GM23248 (cell line): ENCODE results near the gene SLC46A1. TPM values are rescaled to one million over a fixed set of nuclear protein-coding genes. Genes with fewer than 3 reads are reported as not detected.
A peak's percentile ranks its signal among the peaks of the same experiment; 100 is the strongest.

Experiments used
- DNase-seq: peaks from one replicate; pipeline ENCODE4 v3.0.0-alpha.2; 2015
- H2AFZ ChIP-seq: fragments of 200-600 bp; sonication (generic); 2 replicates; pipeline ENCODE4 v1.6.1; 2016; ENCODE audit warnings: antibody characterized with exemption
- H3F3A ChIP-seq: fragments of 200-600 bp; sonication (generic); 2 replicates; pipeline ENCODE4 v1.6.1; 2016; ENCODE audit warnings: mild to moderate bottlenecking, antibody characterized with exemption, mixed run types; ENCODE audit not compliant: insufficient read depth
- H3K27ac ChIP-seq: fragments of 200-600 bp; sonication (generic); 2 replicates; pipeline ENCODE4 v1.5.1; 2016; ENCODE audit warnings: mild to moderate bottlenecking
- H3K27me3 ChIP-seq: fragments of 200-600 bp; sonication (generic); replicated peaks from 2 replicates; pipeline ENCODE4 v1.6.1; 2016; ENCODE audit warnings: mild to moderate bottlenecking; ENCODE audit not compliant: insufficient read depth
- H3K36me3 ChIP-seq: fragments of 200-600 bp; sonication (generic); 2 replicates; pipeline ENCODE4 v1.6.1; 2016; ENCODE audit warnings: low read depth, mild to moderate bottlenecking
- H3K4me1 ChIP-seq: fragments of 200-600 bp; sonication (generic); 2 replicates; pipeline ENCODE4 v1.6.1; 2016; ENCODE audit warnings: mild to moderate bottlenecking; ENCODE audit not compliant: insufficient read depth
- H3K4me2 ChIP-seq: fragments of 200-600 bp; sonication (generic); one replicate; pipeline ENCODE4 v1.6.1; 2016; ENCODE audit warnings: mild to moderate bottlenecking; ENCODE audit not compliant: unreplicated experiment
- H3K4me3 ChIP-seq: fragments of 200-600 bp; sonication (generic); 2 replicates; pipeline ENCODE4 v1.5.1; 2016; ENCODE audit warnings: mild to moderate bottlenecking
- H3K79me2 ChIP-seq: fragments of 200-600 bp; sonication (generic); 2 replicates; pipeline ENCODE4 v1.6.1; 2016; ENCODE audit warnings: mild to moderate bottlenecking; ENCODE audit not compliant: insufficient read depth
- H3K9ac ChIP-seq: fragments of 200-600 bp; sonication (generic); 2 replicates; pipeline ENCODE4 v1.6.1; 2016; ENCODE audit warnings: mild to moderate bottlenecking
- H3K9me2 ChIP-seq: fragments of 200-600 bp; sonication (generic); 2 replicates; pipeline ENCODE4 v1.6.1; 2016; ENCODE audit warnings: mixed run types, mild to moderate bottlenecking, moderate library complexity; ENCODE audit not compliant: insufficient read depth
- H3K9me3 ChIP-seq: fragments of 200-600 bp; sonication (generic); one replicate; pipeline ENCODE4 v1.6.1; 2017; ENCODE audit warnings: low read depth
- H4K20me1 ChIP-seq: fragments of 200-600 bp; sonication (generic); 2 replicates; pipeline ENCODE4 v1.6.0; 2016; ENCODE audit not compliant: insufficient read depth
- EZH2 ChIP-seq: fragments of 200-600 bp; sonication (generic); IDR thresholded peaks from 2 replicates; pipeline ENCODE4 v1.6.1; 2018; ENCODE audit warnings: antibody characterized with exemption, mild to moderate bottlenecking; ENCODE audit not compliant: insufficient read depth, poor library complexity, severe bottlenecking
- EZH2phosphoT487 ChIP-seq: fragments of 200-600 bp; sonication (generic); IDR thresholded peaks from 2 replicates; pipeline ENCODE4 v1.6.1; 2018; ENCODE audit warnings: antibody characterized with exemption, moderate library complexity, mild to moderate bottlenecking, low read depth; ENCODE audit not compliant: insufficient read depth
- WGBS, 2 experiments: methylation state at CpG; one replicate each; pipeline ENCODE4 v1.1.6; 2015 to 2017; ENCODE audit warnings: low lambda C conversion rate in 2 of 2, low coverage in 1 of 2; ENCODE audit errors: missing lambda C conversion rate in 2 of 2; 5-methylcytosine and 5-hydroxymethylcytosine counted together
- in situ Hi-C: fragments of 300-500 bp; cut with MboI; formaldehyde crosslinking; loops from 2 replicates; pipeline ENCODE4 v1.15.0; 2020
- polyA plus RNA-seq: library from polyadenylated mRNA; unstranded; fragments of >200 nt; fragmentation: Nextera tagmentation; extraction: Ambion mirVana; gene quantifications from 2 replicates; pipeline ENCODE4 v1.2.1, GENCODE V29; 2016
- total RNA-seq: library from RNA; depleted of rRNA; stranded (reverse); fragments of >200 nt; shearing (Covaris generic); gene quantifications from 2 replicates; pipeline ENCODE4 v1.2.3, GENCODE V29; 2014

SLC46A1 gene
- total and polyA plus RNA-seq, 2 experiments from 2014 or later, result 4.9 to 11.1 TPM

GRCh38 chr17:28371245-28372202 lies 34.5 kb downstream of the SLC46A1 start, which contains the start of gene SARM1:
Gene SARM1 (plus strand): TSS chr17:28371694. CDS start chr17:28372033, 339 bp downstream.
- 1% methylated on average over 55 to 76 of the region's 80 CpGs for WGBS, 2 experiments
- peak within 1 kb of the TSS; percentile 61 for H3K4me2 ChIP-seq
- H4K20me1 ChIP-seq, result no peaks in the 10 kb centered on the region
- peak within 1 kb of the TSS; percentile 71 for H2AFZ ChIP-seq
- peak within 1 kb of the TSS; percentile 21 for H3K27ac ChIP-seq
- peak; percentile 88 for DNase-seq
- H3F3A ChIP-seq, result peaks cover 16% of the 10 kb centered on the region
- H3K9ac ChIP-seq, result peak within 1 kb of the TSS; percentile 58
- no peaks in the 10 kb centered on the region for H3K27me3 ChIP-seq
- H3K4me1 ChIP-seq, result peaks cover 6% of the 10 kb centered on the region
- no peaks in the 10 kb centered on the region for H3K9me3 ChIP-seq
- H3K4me3 ChIP-seq, result peak within 1 kb of the TSS; percentile 65
- H3K79me2 ChIP-seq, result peaks cover 16% of the 10 kb centered on the region
- TF ChIP-seq EZH2 (no peak), EZH2phosphoT487 (no peak)
- no peaks in the 10 kb centered on the region for H3K36me3 ChIP-seq
- in situ Hi-C loops, result no loop called here
- no peaks in the 10 kb centered on the region for H3K9me2 ChIP-seq

DNA sequence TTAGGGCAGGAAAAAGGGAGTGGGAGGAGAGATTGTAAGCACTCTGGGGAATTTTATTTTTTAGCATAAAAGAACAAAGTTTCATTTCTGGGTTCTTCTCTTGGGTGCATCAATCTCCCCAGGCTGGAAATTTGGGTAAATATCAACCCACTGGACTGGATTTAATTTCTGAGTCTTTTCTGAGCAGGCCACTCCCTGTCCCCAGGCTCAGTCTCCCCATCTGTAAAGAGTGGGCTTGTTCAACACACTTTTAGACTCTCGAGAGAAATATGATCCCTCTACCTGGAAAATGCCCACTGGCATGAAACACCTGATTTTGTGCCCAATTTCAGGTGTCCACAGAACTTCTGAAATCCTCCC lies 35.3 kb downstream of the SLC46A1 start:
- Histone ChIP-seq H3K4me1 (peaks cover 6% of the 10 kb centered on the region), H2AFZ (peak overlapping the region; percentile 71), H3K27ac (peak overlapping the region; percentile 21), H4K20me1 (no peaks in the 10 kb centered on the region), H3K36me3 (no peaks in the 10 kb centered on the region), H3K9ac (peak overlapping the region; percentile 33; the same call in 1 of the 2 replicates), H3K27me3 (no peaks in the 10 kb centered on the region), H3K4me3 (peak overlapping the region; percentile 65), H3K79me2 (peaks cover 16% of the 10 kb centered on the region), H3K9me3 (no peaks in the 10 kb centered on the region), H3F3A (peaks cover 16% of the 10 kb centered on the region), H3K4me2 (no peak overlapping the region), H3K9me2 (no peaks in the 10 kb centered on the region)
- in situ Hi-C loops, result no loop called here
- 46 to 52% methylated on average over 1 of the region's 1 CpG for WGBS, 2 experiments
- no peak for DNase-seq
- TF ChIP-seq EZH2 (no peak), EZH2phosphoT487 (no peak)

DNA sequence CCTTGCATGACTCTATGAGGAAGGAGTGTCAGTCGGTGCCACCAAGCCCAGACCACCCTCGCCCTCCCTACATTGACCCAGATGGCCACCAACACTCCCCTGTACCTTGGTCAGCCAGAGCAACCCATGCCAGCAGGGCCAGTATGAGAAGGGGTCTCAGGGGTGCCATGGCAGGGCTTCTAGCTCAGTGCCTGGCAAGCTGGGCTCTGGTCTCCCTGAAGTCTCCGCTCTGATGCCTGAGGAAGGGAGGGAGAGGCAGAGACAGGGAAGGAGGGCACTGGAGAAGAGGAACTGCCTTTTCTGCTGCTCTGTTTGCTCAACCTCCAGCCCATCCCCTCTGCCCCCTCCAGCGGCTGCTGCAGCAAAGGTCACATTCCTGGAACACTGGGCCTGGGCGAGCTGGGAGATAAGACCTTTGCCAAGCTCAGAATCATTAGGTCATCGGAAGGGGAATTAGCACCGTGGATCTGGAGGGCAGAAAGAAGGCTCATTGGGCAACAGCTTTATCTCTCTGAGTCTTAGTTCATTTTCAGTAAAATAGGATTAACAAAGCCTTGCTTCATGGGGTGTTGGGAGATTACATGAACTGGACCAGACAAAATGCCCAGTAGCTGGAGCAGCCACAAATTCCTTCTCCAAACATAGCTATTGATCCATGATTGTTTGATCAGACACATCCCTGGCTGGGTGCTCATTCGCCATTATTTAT lies 35.8 kb downstream of the SLC46A1 start, which contains the start of gene VTN:
VTN (minus strand) TSS at position 273 of the 709 bp plus-strand sequence; CDS start at position 169, 104 bp downstream.
- peaks cover 16% of the 10 kb centered on the region for H3K79me2 ChIP-seq
- peak within 1 kb of the TSS; percentile 21 for H3K27ac ChIP-seq
- 34 to 36% methylated on average over 8 of the region's 8 CpGs for WGBS, 2 experiments
- in situ Hi-C loops, result no loop called here
- H3K4me2 ChIP-seq, result peak within 1 kb of the TSS; percentile 61
- DNase-seq, result peak; percentile 36
- peaks cover 16% of the 10 kb centered on the region for H3F3A ChIP-seq
- H3K36me3 ChIP-seq, result no peaks in the 10 kb centered on the region
- H3K9me3 ChIP-seq, result no peaks in the 10 kb centered on the region
- TF ChIP-seq EZH2phosphoT487, result no peak
- TF ChIP-seq EZH2, result no peak
- H3K9ac ChIP-seq, result peak within 1 kb of the TSS; percentile 33; the same call in 1 of the 2 replicates
- no peaks in the 10 kb centered on the region for H3K9me2 ChIP-seq
- H4K20me1 ChIP-seq, result no peaks in the 10 kb centered on the region
- peak within 1 kb of the TSS; percentile 71 for H2AFZ ChIP-seq
- H3K4me1 ChIP-seq, result peaks cover 6% of the 10 kb centered on the region
- H3K4me3 ChIP-seq, result peak within 1 kb of the TSS; percentile 65
- no peaks in the 10 kb centered on the region for H3K27me3 ChIP-seq

DNA sequence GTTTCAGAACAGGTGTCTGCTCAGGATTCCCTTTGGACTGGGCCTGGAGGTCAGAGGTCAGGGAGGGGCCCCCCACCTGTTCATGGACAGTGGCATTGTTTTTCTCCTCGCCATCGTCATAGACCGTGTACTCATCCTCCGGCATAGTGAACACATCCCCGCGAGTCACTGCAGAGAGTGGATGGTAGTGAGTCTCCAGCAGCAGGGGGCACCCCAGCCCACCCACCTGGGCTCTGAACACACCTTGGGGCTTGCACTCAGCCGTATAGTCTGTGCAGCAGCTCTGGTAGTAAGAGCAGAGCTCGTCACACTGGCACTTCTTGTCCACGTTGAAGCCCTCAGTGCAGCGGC lies 36.4 kb downstream of the SLC46A1 start:
- H3K4me2 ChIP-seq, result no peak overlapping the region
- H3K36me3 ChIP-seq, result no peaks in the 10 kb centered on the region
- H3K27ac ChIP-seq, result no peak overlapping the region
- TF ChIP-seq EZH2phosphoT487 (no peak), EZH2 (no peak)
- in situ Hi-C loops, result no loop called here
- no peaks in the 10 kb centered on the region for H3K9me3 ChIP-seq
- H3K4me3 ChIP-seq, result no peak overlapping the region
- H3K9me2 ChIP-seq, result no peaks in the 10 kb centered on the region
- WGBS, 2 experiments, result 64% methylated on average over 10 of the region's 10 CpGs
- H3K27me3 ChIP-seq, result no peaks in the 10 kb centered on the region
- H3F3A ChIP-seq, result peaks cover 16% of the 10 kb centered on the region
- no peaks in the 10 kb centered on the region for H4K20me1 ChIP-seq
- H3K9ac ChIP-seq, result no peak overlapping the region
- no peak for DNase-seq
- peaks cover 6% of the 10 kb centered on the region for H3K4me1 ChIP-seq
- H3K79me2 ChIP-seq, result peaks cover 16% of the 10 kb centered on the region
- no peak overlapping the region for H2AFZ ChIP-seq
